Sigmoid colon (tissue), 7 donors: ENCODE measurements around the gene PAQR4. TPM values are rescaled to one million over a fixed set of nuclear protein-coding genes. Genes with fewer than 3 reads are reported as not detected.

Experiments
- DNase-seq: peaks from one replicate; pipeline ENCODE4 v3.0.0-alpha.2; 2019
- H3K27ac ChIP-seq, 4 donors: fragments of 200-600 bp; sonication (generic); one replicate each; pipeline ENCODE4 v1.5.1; 2016 to 2019; ENCODE audit warnings: mild to moderate bottlenecking in 1 of 4
- H3K27me3 ChIP-seq, 3 donors: fragments of 200-600 bp; sonication (generic); one replicate each; pipeline ENCODE4 v1.5.1; 2019; ENCODE audit warnings: mild to moderate bottlenecking in 1 of 3
- H3K36me3 ChIP-seq, 4 donors: fragments of 200-600 bp; sonication (generic); one replicate each; pipeline ENCODE4 v1.5.1; 2016 to 2019
- H3K4me1 ChIP-seq, 4 donors: fragments of 200-600 bp; sonication (generic); one replicate each; pipeline ENCODE4 v1.5.1; 2017 to 2019
- H3K4me3 ChIP-seq, 4 donors: fragments of 200-600 bp; sonication (generic); one replicate each; pipeline ENCODE4 v1.5.1; 2017 to 2019; ENCODE audit warnings: mild to moderate bottlenecking in 2 of 4, moderate library complexity in 1 of 4
- H3K9me3 ChIP-seq, 4 donors: fragments of 200-600 bp in 3 of 4; sonication (generic) in 3 of 4; one replicate each; pipeline versions ENCODE4 v1.5.1 to v1.6.1; 2013 to 2019
- EP300 ChIP-seq, 4 donors: sonication (generic); formaldehyde crosslinking; IDR thresholded peaks; one replicate each; pipeline ENCODE4 v1.6.1; 2017; ENCODE audit warnings: antibody characterized with exemption in 4 of 4
- POLR2A ChIP-seq, 2 donors: fragments of 450-650 bp; IDR thresholded peaks; one replicate each; pipeline ENCODE4 v1.6.1; 2016; ENCODE audit warnings: antibody characterized with exemption in 2 of 2, mild to moderate bottlenecking in 2 of 2, moderate library complexity in 2 of 2
- POLR2AphosphoS5 ChIP-seq, 4 donors: sonication (generic); formaldehyde crosslinking; IDR thresholded peaks; one replicate each; pipeline ENCODE4 v1.6.1; 2017; ENCODE audit warnings: antibody characterized with exemption in 4 of 4
- WGBS, 2 donors: extraction: QIAGEN DNeasy Blood & Tissue Kit; methylation state at CpG; one replicate each; pipeline ENCODE4 v1.1.7; 2013; 5-methylcytosine and 5-hydroxymethylcytosine counted together
- intact Hi-C: fragments of 100-400 bp; cut with DNase I; formaldehyde crosslinking; loops from one replicate; pipeline ENCODE4 v1.15.1; 2023
- polyA plus RNA-seq, 3 donors: library from polyadenylated mRNA; stranded (reverse); fragments of 200-250 nt; gene quantifications; one replicate each; pipeline ENCODE4 v1.2.3, GENCODE V29; 2013
- total RNA-seq, 4 donors: library from RNA; depleted of rRNA; stranded (reverse); fragments of >200 nt; gene quantifications; one replicate each; pipeline ENCODE4 v1.1.0, GENCODE V29; 2016
- TF ChIP-seq, protein P1 (sequence below), 4 experiments: fragments of 450-650 bp in 3 of 4; fragments of 200-600 bp in 1 of 4; IDR thresholded peaks; one replicate each; pipeline ENCODE4 v1.5.1; 2016 to 2019; ENCODE audit warnings: antibody characterized with exemption in 4 of 4, mild to moderate bottlenecking in 3 of 4, moderate library complexity in 2 of 4
- donor health status: healthy with polysubstance abuse.
- donor health status: Bipolar disorder and iron deficiency.
- donor health status: healthy.

PAQR4 gene
- total and polyA plus RNA-seq, 7 donors: 0.83 to 22.1 (median 3.6) TPM

DNA sequence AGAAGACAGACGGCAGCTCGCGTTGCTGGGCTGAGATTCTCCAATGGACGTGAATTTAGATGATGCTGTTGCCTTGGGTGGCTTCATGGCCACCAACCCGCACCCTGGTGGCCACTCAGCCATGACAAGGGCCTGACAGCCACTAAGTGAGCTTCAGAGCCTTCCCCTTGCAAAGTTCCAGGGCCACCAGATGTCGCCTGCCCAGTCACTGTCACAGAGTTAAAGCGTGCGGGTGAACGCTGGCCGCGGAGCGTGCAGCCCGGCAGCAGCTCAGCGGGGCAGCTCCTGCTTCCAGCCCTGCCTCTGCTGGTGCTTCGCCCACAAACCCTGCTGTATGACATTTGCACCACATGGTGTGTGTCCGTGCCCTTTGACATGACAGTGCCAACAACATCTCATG lies 18.4 kb upstream of the PAQR4 start:
- H3K27ac ChIP-seq: no peak overlapping the region
- TF ChIP-seq POLR2AphosphoS5 (IDR thresholded peaks at IDR 0.05) (no peak), EP300 (IDR thresholded peaks at IDR 0.05) (no peak), POLR2A (IDR thresholded peaks at IDR 0.05) (no peak)
- TF ChIP-seq, protein P1, sequence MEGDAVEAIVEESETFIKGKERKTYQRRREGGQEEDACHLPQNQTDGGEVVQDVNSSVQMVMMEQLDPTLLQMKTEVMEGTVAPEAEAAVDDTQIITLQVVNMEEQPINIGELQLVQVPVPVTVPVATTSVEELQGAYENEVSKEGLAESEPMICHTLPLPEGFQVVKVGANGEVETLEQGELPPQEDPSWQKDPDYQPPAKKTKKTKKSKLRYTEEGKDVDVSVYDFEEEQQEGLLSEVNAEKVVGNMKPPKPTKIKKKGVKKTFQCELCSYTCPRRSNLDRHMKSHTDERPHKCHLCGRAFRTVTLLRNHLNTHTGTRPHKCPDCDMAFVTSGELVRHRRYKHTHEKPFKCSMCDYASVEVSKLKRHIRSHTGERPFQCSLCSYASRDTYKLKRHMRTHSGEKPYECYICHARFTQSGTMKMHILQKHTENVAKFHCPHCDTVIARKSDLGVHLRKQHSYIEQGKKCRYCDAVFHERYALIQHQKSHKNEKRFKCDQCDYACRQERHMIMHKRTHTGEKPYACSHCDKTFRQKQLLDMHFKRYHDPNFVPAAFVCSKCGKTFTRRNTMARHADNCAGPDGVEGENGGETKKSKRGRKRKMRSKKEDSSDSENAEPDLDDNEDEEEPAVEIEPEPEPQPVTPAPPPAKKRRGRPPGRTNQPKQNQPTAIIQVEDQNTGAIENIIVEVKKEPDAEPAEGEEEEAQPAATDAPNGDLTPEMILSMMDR (IDR thresholded peaks at IDR 0.05): no peak
- H3K9me3 ChIP-seq: no peaks in the 10 kb centered on the region
- 89 to 91% methylated on average over 16 of the region's 16 CpGs for WGBS, 2 donors
- intact Hi-C loops: no loop called here
- peaks cover 0 to 15% (median 12%) of the 10 kb centered on the region in 3 donors for H3K27me3 ChIP-seq
- peaks cover 0 to 27% (median 0%) of the 10 kb centered on the region in 4 donors for H3K36me3 ChIP-seq
- no peaks in the 10 kb centered on the region for H3K4me1 ChIP-seq
- DNase-seq: no peak
- H3K4me3 ChIP-seq: no peak overlapping the region

DNA sequence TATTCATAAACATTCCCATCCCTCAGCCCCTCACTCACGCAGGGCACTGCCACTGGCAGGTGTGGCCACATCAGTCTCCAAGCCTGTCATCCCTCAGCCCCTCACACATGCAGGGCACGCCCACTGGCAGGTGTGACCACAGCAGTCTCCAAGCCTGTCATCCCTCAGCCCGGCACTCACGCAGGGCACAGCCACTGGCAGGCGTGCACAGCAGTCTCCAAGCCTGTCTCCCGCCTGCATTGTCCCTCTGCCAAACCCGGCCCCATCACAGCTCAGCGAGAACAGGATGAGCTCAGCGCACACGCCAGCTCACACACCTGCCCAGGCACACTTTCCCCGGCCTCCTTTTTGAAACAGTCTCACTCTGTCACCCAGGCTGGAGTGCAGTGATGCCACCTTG lies 16.5 kb upstream of the PAQR4 start:
- TF ChIP-seq POLR2A (IDR thresholded peaks at IDR 0.05): no peak
- no peak for TF ChIP-seq EP300 (IDR thresholded peaks at IDR 0.05)
- TF ChIP-seq POLR2AphosphoS5 (IDR thresholded peaks at IDR 0.05): no peak
- TF ChIP-seq, protein P1 (IDR thresholded peaks at IDR 0.05): no peak
- H3K9me3 ChIP-seq: no peaks in the 10 kb centered on the region
- 11 to 53% methylated on average over 11 of the region's 11 CpGs for WGBS, 2 donors
- H3K27ac ChIP-seq: no peak overlapping the region
- no peaks in the 10 kb centered on the region for H3K4me1 ChIP-seq
- peaks cover 0 to 34% (median 29%) of the 10 kb centered on the region in 3 donors for H3K27me3 ChIP-seq
- no peak overlapping the region for H3K4me3 ChIP-seq
- peaks cover 0 to 18% (median 0%) of the 10 kb centered on the region in 4 donors for H3K36me3 ChIP-seq
- no peak for DNase-seq
- intact Hi-C loops: no loop called here

DNA sequence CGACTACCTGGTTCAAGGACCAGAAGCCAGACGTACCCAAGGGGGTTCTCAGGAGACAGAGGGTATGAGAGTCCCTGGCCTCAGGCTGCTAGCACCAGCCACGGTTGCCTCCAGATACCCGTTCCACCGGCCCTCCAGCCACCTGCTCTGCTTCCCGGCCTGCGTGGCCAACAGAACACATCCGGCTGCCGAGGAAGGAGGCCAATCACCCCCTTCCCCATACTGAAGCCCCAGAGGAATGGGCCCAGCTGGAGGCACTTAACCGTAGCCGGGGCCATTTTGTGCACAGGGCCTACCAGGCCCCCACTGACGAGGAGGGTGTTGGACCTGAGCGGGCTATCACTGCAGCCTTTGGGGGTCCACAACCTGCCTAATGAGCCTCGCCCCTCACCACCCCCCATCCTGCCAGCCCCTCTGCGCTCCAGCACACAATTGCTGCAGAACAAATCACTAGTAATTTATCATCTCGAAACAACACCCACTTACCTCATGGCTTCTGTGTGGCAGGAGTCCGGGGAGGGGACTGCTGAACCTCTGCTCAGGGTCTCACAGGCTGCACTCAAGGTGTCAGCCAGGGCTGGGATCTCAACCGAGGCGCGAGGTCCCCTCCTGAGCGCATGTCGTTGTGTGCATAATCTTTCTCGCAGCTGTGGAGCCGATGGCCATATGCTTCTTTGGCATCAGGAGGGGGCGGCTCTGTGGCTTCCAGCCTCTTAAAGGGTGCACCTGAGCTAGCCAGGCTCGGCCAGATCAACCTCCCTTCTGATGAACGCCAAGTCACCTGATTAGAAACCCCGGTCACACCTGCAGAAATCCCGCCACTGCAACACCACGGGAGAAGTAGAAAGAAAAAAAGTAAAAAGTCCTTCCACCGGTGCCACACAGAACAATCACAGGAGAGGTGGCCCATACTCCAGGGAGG lies 15.2 kb upstream of the PAQR4 start:
- TF ChIP-seq POLR2A (IDR thresholded peaks at IDR 0.05) (no peak), POLR2AphosphoS5 (IDR thresholded peaks at IDR 0.05) (no peak), EP300 (IDR thresholded peaks at IDR 0.05) (no peak)
- TF ChIP-seq, protein P1 (IDR thresholded peaks at IDR 0.05): no peak
- intact Hi-C loops: no loop called here
- H3K4me3 ChIP-seq: no peak overlapping the region
- H3K36me3 ChIP-seq: peaks cover 0 to 13% (median 0%) of the 10 kb centered on the region in 4 donors
- WGBS, 2 donors: 63 to 66% methylated on average over 31 of the region's 31 CpGs
- no peaks in the 10 kb centered on the region for H3K4me1 ChIP-seq
- H3K27me3 ChIP-seq: peaks cover 0 to 47% (median 32%) of the 10 kb centered on the region in 3 donors
- no peaks in the 10 kb centered on the region for H3K9me3 ChIP-seq
- no peak for DNase-seq
- H3K27ac ChIP-seq: no peak overlapping the region

DNA sequence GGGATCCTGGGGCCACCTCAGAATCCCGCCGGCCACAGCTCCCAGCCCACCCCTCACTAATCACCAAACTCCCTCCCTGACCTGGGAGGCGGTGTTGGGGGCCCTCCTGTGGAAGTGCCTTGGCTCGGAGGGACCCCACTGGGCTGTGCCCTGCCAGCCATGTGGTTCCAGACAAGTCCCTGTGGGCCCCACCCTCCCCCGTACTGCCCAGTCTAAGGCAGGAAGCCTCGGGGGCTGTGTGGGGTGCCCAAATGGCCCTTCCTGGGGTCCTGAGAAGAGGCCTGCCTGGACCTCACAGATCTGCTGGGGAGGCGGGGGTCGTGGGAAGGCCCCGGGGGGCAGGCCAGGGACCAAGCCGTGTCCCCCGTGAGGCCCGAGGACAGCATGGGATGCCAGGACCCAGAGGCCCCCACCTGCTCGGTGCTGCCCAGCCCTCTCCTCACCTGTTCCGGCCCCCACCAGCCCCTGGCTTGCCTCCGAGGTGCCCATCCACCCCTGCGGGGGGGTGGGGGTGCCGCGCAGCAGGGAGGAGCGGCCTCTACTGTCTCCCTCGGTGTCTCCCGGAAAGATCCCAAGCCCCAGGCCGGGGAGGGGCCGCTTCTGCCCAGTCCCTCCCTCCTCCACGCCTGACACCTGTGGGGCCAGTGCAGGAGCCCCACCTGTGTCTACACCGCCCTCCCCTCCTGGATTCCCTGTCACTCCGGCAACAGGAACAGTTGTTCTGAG lies 14.3 kb upstream of the PAQR4 start:
- intact Hi-C loops: no loop called here
- WGBS, 2 donors: 33 to 67% methylated on average over 26 of the region's 26 CpGs
- Histone ChIP-seq H3K27ac (no peak overlapping the region), H3K36me3 (peaks cover 0 to 5% (median 0%) of the 10 kb centered on the region in 4 donors), H3K4me3 (no peak overlapping the region), H3K9me3 (no peaks in the 10 kb centered on the region), H3K4me1 (no peaks in the 10 kb centered on the region), H3K27me3 (peaks cover 0 to 50% (median 33%) of the 10 kb centered on the region in 3 donors)
- TF ChIP-seq, protein P1 (IDR thresholded peaks at IDR 0.05): no peak
- TF ChIP-seq POLR2AphosphoS5 (IDR thresholded peaks at IDR 0.05): no peak
- TF ChIP-seq POLR2A (IDR thresholded peaks at IDR 0.05): no peak
- TF ChIP-seq EP300 (IDR thresholded peaks at IDR 0.05): no peak
- DNase-seq: no peak
